Right lung (tissue), 5 donors: Measurements from ENCODE around the gene ARHGAP26. TPM values are rescaled to one million over a fixed set of nuclear protein-coding genes. Genes with fewer than 3 reads are reported as not detected.
A peak's percentile ranks its signal among the peaks of the same experiment; 100 is the strongest.

Source experiments
- DNase-seq, 2 donors: peaks; one replicate each; pipeline ENCODE4 v3.0.0-alpha.2; 2013
- polyA plus RNA-seq, 5 donors: library from polyadenylated mRNA; unstranded; fragments of 120-200 nt; gene quantifications; one replicate each; pipeline versions ENCODE4 v1.2.1 to v1.2.3, GENCODE V29; 2013; ENCODE audit warnings: inconsistent platforms in 1 of 5, low replicate concordance in 1 of 5; ENCODE audit not compliant: insufficient read length in 5 of 5, insufficient read depth in 1 of 5

ARHGAP26 gene
- polyA plus RNA-seq, 5 donors = 7.8 to 16.4 (median 14.2) TPM

DNA sequence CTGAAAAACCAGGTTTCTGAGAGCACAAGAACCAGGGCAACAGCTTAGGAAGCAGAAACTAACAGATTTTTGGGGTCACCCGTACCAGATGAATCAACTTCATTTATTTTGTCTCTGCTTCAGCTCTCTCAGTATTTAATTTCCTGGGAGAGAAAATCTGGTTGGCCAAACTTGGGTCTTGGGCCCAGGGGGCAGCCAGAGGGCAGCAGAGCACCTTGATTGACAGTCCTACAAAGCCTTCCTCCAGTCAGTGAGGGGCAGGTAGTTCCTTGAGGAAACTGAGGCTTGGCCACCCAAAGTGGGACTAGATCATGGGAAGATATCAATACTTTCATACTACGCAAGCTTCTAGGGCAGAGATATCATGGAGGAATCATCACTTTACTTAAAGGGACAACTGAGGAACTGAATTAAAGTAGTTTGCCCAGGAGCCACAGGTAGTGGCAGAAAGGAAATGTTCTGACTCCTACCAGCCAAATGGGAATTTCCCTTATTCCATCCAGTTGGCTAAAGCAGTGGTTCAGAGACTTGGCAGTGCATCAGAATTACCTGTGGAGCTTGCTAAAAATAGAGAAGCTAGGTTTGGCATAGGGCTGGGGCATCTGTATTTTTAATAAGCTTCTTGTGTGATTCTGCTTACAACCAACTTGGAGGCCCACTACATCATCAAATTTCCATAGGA, 21.5 kb upstream of the ARHGAP26 start:
- no peak for DNase-seq

DNA sequence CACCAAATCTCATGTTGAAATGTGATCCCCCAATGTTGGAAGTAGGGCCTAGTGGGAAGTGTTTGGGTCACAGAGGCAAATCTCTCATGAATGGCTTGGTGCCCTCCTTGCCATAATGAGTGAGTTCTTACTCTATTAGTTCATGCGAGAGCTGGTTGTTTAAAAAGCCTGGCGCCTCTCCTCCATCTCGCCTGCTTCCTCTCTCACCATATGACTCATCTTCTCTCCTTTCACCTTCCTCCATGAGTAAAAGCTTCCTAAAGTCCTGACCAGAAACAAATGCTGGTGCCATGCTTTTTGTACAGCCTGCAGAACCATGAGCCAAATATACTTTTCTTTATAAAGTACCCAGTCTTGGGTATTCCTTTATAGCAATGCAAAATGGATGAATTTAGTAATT, 20.9 kb upstream of the ARHGAP26 start:
- DNase-seq = no peak

DNA sequence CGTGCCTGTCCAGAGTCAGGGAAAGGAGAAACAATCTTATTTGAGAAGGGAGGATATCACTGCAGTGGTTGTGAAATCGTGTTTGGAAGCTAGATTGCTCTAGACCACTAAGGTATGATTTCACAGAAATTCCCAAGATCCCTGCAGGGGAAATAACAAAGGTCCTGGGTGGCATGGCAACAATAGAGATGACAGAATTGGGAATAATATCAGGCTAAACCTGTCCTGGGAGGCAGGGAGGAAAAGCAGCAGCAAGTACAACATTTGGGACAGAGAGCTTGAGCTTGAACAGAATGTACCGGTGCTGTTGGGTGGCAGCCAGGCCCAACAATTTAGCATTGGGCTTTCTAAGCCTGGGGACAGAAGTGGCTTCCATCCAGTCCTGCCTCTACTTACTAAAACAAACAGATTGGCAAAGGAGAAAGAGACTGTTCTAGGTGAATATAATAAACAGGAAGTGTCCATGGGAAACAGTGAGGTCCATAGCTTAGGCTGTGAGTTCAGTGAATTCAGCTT, 17.0 kb upstream of the ARHGAP26 start:
- DNase-seq = no peak

DNA sequence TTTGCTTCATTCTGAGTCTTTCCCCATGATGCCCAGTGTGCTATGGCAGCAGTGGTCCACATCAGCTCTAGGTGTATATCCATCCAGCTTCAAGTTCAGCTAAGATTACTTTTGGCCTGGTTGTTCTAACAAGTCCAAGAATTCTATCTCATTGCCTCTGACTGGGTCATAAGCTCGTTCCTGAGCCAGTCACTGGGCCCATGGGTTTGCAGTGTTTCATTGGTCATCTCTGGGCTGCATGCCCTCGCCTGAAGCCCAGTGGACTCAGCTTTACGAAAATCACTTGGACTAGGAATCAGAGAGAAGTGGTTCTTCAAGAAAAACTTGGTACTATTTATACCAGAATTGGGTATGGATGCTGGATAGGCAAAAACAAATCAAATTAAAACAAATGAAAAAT, 16.1 kb upstream of the ARHGAP26 start:
- DNase-seq = no peak

DNA sequence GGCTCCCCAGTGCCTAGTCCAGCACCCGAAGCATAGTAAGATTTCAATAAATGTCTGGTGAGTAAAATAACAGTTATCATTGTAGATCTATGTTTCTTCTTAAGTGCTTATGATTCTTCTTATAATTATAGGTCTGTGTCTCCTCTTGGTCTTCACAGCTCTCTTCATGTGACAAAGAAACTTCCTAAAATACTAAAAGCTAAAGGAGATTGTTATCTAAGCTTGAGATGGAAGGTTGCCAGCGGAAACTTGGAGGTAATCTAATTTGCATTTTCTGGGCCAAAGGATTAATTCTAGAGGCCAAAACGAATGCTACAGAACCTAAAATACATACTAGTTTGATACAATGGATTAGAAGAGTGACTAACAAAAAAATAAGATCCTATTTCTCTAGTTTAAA, 13.6 kb upstream of the ARHGAP26 start:
- DNase-seq = no peak

DNA sequence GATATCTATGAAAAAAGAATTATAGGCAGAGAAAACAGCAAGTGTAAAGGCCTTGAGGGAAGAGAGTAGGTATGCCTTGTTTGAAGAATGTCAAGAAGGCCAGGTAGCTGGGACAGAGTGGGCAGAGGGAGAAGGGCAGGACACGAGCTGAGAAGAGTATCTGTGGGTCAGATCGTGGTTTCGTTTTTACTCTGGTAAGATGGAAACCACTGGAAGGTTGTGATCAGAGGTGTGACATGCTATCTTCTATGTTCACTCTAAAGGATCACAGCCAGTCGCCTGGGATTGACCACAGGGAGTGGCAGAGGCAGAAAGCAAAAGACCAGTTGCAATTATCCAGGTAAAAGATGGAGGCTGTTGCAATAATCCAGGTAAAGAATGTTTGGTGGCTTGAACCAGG, 12.6 kb upstream of the ARHGAP26 start:
- no peak for DNase-seq

DNA sequence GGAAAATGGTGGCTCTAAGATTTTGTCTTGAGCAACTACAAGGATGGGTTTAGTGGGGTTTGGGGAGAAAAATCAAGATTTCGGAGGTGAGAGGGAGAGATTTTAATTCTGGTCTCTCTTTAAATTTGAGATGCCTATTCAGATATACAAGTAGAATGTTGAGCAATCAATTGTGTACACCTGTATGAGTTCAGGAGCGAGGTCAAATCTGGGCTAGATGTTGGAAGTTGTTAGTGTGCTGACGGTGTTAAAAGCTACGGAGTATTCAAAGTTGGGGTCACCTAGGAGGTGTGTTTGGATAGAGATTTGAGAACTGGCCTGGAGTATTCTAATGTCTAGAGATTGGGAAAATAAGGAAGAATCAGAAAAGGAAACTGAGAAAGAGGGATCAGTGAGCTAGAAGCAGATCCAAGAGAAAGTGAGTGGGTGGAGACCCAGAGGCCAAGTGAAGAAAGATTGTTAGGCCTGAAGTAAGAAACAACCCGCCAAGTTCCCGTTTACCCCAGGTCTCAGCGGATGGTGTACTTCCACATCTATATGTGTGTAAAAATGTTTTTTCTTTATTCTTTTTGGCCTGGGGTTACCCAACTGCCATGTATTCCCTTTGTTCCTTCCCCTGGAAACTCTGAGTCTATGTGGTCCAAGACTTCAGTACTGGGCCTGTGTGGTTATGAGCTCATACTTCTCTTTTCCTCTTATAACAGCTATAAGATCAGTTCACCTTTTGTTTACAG, 11.9 kb upstream of the ARHGAP26 start:
- no peak for DNase-seq

DNA sequence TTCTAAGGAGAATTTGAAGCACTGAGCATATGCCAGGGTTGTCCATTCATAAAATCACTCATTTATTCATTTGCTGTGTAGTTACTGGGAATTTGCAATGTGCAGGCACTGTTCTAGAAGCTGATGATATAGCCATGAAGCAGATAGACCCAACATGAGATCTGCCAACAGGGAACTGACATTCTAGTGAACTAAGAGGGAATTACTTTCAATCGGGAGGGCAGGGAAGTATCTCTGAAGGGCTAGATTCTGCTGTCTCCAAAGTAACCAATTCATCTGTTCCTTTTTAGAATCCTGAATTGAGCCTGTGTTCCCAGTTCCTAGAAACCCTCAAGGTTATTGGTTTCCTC, 11.4 kb upstream of the ARHGAP26 start:
- DNase-seq = no peak

DNA sequence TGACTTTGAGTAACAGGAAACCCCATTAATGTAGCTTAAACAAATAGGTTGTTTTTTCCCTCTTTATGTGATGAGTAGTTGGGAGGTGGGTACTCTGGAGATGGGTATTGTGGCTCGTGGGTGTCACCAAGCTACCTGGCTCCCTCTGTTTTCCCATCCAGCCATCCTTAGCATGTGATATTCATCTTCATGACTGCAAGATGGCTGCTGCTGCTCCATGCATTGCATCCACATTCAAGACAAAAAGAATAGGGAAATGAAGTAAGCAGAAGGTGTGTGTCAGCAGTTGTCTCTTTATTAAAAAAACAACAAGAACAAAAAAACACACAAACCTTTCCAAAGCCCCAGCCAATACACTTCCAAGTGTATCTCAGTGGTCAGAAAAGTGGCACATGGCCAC, 6.5 kb upstream of the ARHGAP26 start:
- DNase-seq = no peak

DNA sequence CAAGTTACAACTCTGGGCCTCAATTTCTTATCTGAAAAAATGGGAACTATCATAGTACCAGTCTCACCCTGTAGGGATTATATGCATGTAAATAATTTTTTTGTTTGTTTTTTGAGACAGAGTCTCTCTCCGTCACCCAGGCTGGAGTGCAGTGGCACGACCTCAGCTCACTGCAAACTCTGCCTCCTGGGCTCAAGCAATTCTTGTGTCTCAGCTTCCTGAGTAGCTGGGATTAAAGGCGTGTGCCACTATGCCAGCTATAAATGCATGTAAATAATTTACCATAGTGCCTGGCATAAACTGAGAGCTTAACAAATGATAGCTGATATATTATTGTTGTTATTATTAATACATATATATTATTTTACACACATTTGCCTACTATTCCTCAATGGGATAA, 3.0 kb upstream of the ARHGAP26 start:
- DNase-seq = no peak

DNA sequence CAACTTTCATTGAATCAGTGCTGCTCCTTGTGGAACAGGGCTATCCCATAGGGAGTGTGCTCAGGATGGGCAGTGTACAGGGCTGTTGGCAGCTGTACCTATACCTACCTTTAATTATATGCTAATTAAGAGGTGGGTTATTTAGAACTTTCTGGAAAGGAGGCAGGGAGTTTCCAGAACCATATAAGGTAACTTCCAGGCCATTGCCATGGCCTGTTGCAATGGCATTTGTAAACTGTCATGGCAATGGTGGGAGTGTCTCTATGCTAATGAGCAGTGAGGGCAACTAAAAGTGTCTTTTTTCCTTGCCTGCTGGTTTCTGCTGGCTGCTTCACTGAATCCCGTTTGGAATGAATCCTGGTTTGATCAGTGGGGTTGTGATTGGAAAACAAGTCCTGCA, 2.3 kb upstream of the ARHGAP26 start:
- DNase-seq = no peak

DNA sequence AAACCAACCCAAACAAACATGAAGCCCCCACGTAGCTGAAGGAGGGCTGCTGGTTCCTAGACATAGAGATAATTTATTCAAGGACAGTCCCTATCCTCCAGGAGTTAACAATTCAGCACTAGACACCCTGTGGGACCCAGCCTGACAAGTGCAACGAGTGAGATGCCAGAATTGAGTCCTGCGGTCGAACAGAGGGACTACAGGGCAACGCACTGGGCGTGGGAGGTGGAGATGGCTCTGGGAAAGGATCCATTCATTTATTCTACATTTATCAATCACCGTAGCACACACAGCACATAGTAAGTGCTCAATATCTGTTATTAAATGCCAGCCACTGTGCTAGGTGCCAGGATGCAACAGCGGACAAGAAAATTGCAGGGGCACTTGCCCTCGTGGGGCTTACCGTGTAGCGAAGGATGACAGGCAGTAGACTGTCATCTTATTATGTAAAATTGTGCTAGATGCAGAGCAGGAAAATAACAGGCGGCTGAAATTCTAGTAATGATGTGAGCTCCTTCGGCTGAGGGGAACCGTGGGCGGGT, 855 bp upstream of the ARHGAP26 start:
- DNase-seq = no peak

DNA sequence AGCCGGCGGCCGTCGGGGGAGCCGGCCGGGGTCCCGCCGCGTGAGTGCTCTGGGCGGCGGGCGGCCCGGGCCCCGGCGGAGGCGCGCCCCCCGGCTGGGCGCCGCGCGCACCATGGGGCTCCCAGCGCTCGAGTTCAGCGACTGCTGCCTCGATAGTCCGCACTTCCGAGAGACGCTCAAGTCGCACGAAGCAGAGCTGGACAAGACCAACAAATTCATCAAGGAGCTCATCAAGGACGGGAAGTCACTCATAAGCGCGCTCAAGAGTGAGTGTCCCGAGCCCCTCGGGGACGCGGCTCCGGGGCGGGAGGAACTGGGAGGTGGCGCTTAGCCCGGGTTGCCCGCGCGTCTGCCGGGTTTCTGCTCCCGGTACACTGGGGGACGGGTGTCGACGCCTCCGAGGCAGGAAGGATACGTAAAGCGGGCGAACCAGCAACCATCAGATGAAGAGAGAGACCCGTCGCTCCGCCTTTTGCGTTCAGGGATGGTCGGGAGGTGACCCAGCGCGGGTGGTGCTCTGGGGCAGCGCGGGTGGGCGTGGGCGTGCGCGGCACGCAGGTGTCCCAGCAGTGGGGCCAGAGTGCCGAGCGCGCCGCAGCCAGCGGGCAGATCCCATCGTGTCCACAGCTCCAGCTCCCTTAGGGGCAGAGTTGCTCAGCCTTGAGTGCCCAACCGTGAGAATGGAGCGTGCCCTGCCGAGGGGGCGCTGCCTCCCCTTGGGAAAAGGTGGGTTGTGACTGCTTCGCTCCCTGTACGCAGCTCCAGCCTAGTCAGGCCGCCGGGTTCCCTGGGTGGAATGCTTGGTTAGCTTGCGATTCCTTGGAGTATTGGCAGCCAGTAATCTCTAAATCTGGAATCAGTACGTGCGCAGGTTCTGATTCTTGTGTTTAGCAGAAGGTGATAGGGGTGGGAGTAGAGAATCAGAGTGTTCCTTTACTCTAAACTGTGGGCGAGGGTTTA, 753 bp downstream of the ARHGAP26 start:
- DNase-seq = peak; percentile 53 to 56

DNA sequence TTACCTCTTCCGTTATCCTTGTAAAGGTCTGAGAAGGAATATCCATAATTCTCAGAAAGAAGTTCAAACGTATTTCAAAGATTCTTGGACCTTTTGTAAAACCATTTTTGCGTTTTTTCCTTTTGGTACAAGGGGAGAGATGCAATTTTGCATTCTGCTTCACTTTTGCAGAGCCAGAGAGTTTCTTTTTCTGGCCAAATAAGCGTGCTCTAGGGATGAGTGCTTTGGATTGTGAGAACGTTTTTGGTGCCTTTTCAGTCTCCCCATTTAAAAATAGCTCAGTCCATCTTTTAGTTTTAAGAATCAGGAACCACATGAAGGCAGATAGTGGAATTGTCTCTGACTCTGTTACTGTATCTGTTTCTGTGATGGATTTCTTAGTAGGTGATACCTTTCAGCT, 1.5 kb downstream of the ARHGAP26 start:
- DNase-seq = no peak

DNA sequence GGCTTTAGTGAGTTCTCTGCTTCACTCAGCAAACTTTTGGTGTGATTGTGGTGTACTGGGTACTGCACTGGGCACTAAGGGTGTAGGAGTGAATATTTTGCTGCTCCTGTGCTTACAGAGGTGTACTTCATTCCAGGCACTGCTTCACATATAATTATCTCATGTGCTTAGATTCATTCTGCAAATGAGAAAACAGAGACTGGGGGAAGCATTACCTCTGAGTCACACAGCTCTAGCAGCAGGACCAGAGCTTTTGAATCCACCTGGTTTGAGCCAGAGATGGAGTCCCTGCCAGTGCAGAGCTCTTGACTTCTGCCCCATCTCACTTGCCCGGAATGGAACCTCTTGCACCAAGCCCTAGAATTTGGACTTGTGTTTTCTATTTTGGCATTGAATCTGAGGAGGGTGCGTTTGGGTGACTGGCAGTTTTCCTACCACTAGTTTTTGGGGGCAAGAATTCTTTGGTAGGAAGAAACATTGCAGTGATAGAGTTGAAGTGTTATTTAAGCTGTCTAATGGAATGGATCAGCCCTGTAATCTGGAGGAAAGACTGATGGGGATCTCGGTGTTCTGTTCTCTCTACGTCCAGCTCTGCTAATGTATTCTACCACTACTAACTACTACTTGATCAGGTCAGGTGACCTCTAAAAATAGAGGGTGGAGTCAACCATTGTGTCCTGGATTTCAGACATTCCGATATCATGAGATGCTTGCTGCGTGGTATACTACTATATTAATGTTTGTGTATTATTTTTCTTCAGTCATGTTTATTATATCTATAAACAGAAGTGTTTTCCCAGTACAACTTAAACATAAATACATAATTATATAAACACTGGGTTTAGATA, 2.5 kb downstream of the ARHGAP26 start:
- DNase-seq = no peak

DNA sequence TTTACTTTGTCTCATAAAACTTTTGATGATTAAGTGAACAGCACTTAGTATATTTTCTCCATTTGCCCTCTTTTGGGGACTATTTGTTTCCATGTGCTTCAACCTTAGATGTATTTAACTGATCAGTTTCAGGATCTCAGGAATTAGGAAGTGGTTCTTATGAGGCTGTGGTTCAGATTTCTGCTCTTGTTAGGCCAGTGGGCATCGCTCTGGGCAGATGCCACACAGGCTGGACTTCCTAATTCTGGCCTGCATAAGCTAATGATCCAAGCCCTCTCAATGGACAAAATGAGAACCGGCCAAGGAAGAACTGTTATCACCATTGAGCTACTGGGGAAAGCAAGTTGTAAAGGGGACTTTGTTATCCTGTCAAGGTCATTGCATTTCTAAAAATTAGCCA, 6.9 kb downstream of the ARHGAP26 start:
- DNase-seq = no peak

DNA sequence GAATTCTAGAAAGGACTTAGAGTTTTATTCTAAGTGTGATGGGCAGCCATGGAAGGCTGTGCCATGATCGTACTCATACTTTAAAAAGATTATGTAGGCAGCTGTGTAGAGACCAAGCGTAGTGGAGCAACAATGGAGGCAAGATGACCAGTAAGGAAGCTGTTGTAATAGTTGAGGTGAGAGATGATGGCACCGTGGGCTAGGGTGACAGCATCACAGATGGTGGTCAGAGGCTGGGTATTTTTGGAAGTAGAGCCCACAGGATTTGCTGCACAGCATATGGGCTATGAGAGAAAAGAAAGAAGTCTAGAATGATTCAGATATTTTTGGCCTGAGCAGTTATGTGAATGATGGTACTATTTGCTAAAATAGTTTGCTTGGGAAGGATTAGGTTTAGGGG, 7.7 kb downstream of the ARHGAP26 start:
- no peak for DNase-seq

DNA sequence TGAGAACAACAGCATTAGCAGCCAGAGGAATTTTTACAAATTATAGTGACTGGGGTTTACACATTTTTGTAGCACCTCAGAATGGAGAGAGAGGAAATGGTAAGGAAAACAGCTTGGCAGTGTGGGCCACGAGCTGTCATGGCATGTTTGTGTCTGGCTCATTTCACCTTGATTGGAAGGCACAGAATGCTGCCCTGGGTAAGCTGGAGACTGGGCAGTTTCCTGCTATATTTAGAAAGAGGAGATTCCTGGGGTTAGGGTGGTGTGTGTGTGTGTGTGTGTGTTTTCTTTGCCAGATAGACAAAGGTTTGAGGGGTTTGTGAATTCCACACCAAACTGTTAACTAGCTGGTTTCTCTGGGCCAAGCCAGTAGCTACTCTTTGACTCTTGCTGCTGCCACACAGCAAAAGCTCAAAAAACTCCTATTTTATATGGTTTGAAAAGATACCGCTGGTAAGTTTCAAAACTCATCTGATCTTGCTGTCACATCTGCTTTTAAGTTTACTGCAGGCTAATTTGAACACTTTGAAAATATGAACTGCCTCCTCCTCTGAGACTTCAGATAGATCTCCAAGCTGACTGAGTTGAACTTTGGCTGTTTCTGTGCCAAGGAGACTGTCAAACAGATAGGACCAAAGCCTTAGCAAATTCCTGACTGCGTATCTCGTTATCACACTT, 9.1 kb downstream of the ARHGAP26 start:
- DNase-seq = no peak

DNA sequence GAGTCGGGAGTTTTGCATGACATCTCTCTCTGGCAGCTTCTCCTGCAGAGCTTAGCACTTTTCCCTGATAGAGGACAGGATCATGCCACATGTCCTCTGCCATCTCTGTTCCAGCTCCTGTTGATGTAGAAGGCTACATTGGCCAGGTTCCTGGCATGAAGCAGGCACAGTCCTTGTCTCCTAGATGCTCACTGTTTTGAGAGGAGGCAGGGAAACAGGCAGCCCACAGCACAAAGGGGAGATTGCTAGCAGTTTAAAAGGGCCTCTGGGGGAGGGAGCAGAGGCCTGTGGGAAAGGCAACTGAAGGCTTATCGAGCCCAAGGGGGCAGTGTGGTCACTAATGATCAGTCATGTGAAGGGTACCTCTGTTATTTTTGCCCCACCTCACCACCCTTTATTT, 10.7 kb downstream of the ARHGAP26 start:
- no peak for DNase-seq

DNA sequence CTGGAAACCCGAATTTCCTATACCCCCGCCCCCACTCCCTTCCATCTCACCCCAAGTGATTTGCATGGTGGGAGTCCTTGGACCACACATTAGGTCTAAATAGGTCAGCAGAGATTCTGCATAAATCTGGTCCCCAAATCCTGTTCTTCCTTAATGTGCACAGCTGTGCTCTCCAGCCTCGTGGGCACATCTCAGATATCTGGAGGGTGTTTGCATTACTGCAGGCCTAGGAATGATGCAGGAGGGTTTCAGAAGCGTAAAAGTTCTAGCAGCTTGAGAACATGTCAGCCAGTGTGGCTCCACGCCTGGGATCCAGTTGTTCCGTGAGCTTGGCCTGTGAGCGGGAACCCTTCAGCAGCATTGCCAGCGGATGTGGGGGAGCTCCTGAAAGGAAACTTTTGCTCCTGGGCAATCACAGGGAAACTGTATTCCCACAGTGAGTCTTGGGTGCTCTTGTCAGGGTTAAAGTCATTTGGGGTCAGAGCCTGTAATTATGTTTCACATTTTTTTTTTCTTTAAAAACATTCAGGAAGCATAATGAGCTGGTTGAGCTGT, 12.9 kb downstream of the ARHGAP26 start:
- no peak for DNase-seq
